ENCODE data around the gene CAPN1. TPM values are rescaled to one million over a fixed set of nuclear protein-coding genes. Genes with fewer than 3 reads are reported as not detected.

The CAPN1 gene
- total and polyA plus RNA-seq, 2 donors (not counting 1 experiment from before 2014, with no cell fraction given): 192 to 202 TPM

DNA sequence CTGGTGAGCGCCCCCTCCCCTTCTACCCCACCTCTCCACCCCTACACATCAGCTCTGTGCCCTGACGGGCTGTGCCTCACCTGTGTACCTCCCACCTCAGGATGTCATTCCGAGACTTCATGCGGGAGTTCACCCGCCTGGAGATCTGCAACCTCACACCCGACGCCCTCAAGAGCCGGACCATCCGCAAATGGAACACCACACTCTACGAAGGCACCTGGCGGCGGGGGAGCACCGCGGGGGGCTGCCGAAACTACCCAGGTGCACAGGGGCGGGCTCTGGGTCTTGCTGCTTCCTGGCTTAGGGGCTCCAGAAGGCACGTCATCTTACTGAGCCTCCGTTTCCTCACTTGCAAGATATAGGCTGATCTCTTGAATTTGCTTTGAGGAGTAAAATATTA lies 6.8 kb downstream of the CAPN1 start:
- Histone ChIP-seq H3K27me3 (replicated peaks in 1 of 4; ENCODE audit: control extremely low read depth in 1 of 4, control insufficient read depth in 3 of 4, insufficient read depth in 4 of 4, low read length in 3 of 4) (no peaks in the 10 kb centered on the region), H3K4me2 (replicated peaks; ENCODE audit: low read depth, low read length, poor library complexity, severe bottlenecking) (no peak overlapping the region), H3K79me2 (ENCODE audit: control insufficient read depth, insufficient read depth, low read length) (peaks cover 10% of the 10 kb centered on the region), H3K9ac (ENCODE audit: low read length) (no peak overlapping the region), H3K9me3 (ENCODE audit: control extremely low read depth in 1 of 3, control insufficient read depth in 2 of 3, insufficient read depth in 1 of 3, low read length in 2 of 3) (no peaks in the 10 kb centered on the region), H3K4me3 (ENCODE audit: control extremely low read depth in 1 of 5, extremely low read depth in 1 of 5, insufficient read depth in 1 of 5, low read depth in 2 of 5, low read length in 4 of 5) (no peak overlapping the region), H3K4me1 (ENCODE audit: control insufficient read depth in 2 of 2, insufficient read depth in 2 of 2, low read length in 2 of 2) (peaks cover 0 to under 1% of the 10 kb centered on the region in 2 donors), H3K27ac (ENCODE audit: low read length in 2 of 2) (no peak overlapping the region), H3K36me3 (replicated peaks in 1 of 2; ENCODE audit: control extremely low read depth in 1 of 2, control insufficient read depth in 1 of 2, extremely low read depth in 1 of 2, insufficient read depth in 2 of 2, low read length in 1 of 2) (peaks cover 1 to 42% of the 10 kb centered on the region in 2 experiments), H4K20me1 (ENCODE audit: control insufficient read depth, insufficient read depth, low read length, poor library complexity, severe bottlenecking) (peaks cover 5% of the 10 kb centered on the region), H2AFZ (ENCODE audit: insufficient read depth, low read depth, low read length, poor library complexity, severe bottlenecking) (no peak overlapping the region)
- ChIA-PET CTCF (interaction anchor here (1.7 kb wide), 1 partner anchor 8 kb away, joined by 4 read pairs; no protein-coding TSS in a partner anchor), POLR2A (no interaction called here)
- TF ChIP-seq, protein P1, sequence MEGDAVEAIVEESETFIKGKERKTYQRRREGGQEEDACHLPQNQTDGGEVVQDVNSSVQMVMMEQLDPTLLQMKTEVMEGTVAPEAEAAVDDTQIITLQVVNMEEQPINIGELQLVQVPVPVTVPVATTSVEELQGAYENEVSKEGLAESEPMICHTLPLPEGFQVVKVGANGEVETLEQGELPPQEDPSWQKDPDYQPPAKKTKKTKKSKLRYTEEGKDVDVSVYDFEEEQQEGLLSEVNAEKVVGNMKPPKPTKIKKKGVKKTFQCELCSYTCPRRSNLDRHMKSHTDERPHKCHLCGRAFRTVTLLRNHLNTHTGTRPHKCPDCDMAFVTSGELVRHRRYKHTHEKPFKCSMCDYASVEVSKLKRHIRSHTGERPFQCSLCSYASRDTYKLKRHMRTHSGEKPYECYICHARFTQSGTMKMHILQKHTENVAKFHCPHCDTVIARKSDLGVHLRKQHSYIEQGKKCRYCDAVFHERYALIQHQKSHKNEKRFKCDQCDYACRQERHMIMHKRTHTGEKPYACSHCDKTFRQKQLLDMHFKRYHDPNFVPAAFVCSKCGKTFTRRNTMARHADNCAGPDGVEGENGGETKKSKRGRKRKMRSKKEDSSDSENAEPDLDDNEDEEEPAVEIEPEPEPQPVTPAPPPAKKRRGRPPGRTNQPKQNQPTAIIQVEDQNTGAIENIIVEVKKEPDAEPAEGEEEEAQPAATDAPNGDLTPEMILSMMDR (IDR thresholded peaks at IDR 0.05): no peak
- no peak for TF ChIP-seq EZH2 (IDR thresholded peaks at IDR 0.05; ENCODE audit: borderline replicate concordance, insufficient read depth, low read depth, low read length, poor library complexity, severe bottlenecking)
- intact Hi-C loops (cut with micrococcal nuclease): no loop called here
- WGBS (ENCODE audit: insufficient coverage): 98% methylated on average over 16 of the region's 18 CpGs
- DNase-seq: no peak
- H3K27ac Mint-ChIP-seq: no peak overlapping the region
- ATAC-seq (ENCODE audit: low read depth): no peak
- H3K4me3 Mint-ChIP-seq: no peak overlapping the region
- H3K27me3 Mint-ChIP-seq: no peaks in the 10 kb centered on the region
- H3K4me1 Mint-ChIP-seq: peaks cover 12% of the 10 kb centered on the region
- H3K9me3 Mint-ChIP-seq (ENCODE audit: insufficient read depth): no peaks in the 10 kb centered on the region

DNA sequence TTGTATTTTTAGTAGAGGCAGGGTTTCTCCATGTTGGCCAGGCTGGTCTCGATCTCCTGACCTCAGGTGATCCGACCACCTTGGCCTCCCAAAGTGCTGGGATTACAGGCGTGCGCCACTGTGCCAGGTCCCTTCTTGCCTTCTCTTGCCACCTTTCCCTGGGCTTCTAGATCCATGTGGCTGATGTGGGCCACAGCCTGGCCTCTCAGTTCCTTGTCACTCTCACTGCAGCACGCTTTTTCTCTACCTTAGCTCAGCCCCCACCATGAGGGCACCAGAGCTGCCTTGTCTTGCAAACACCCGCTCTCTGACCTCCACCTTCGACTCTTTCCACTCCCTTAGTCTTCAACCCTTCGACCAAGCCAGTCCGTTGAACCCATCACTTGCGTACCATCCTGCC lies 7.5 kb downstream of the CAPN1 start:
- Mint-ChIP-seq H3K4me3 (no peak overlapping the region), H3K27ac (no peak overlapping the region), H3K27me3 (no peaks in the 10 kb centered on the region), H3K4me1 (peaks cover 9% of the 10 kb centered on the region), H3K9me3 (ENCODE audit: insufficient read depth) (no peaks in the 10 kb centered on the region)
- Histone ChIP-seq H3K4me1 (ENCODE audit: control insufficient read depth in 2 of 2, insufficient read depth in 2 of 2, low read length in 2 of 2) (no peaks in the 10 kb centered on the region), H3K4me3 (ENCODE audit: control extremely low read depth in 1 of 5, extremely low read depth in 1 of 5, insufficient read depth in 1 of 5, low read depth in 2 of 5, low read length in 4 of 5) (no peak overlapping the region), H3K4me2 (replicated peaks; ENCODE audit: low read depth, low read length, poor library complexity, severe bottlenecking) (no peak overlapping the region), H3K9ac (ENCODE audit: low read length) (no peak overlapping the region), H3K9me3 (ENCODE audit: control extremely low read depth in 1 of 3, control insufficient read depth in 2 of 3, insufficient read depth in 1 of 3, low read length in 2 of 3) (no peaks in the 10 kb centered on the region), H3K27me3 (replicated peaks in 1 of 4; ENCODE audit: control extremely low read depth in 1 of 4, control insufficient read depth in 3 of 4, insufficient read depth in 4 of 4, low read length in 3 of 4) (no peaks in the 10 kb centered on the region), H3K79me2 (ENCODE audit: control insufficient read depth, insufficient read depth, low read length) (peaks cover 4% of the 10 kb centered on the region), H4K20me1 (ENCODE audit: control insufficient read depth, insufficient read depth, low read length, poor library complexity, severe bottlenecking) (no peaks in the 10 kb centered on the region), H3K36me3 (replicated peaks in 1 of 2; ENCODE audit: control extremely low read depth in 1 of 2, control insufficient read depth in 1 of 2, extremely low read depth in 1 of 2, insufficient read depth in 2 of 2, low read length in 1 of 2) (peaks cover 1 to 45% of the 10 kb centered on the region in 2 experiments), H3K27ac (ENCODE audit: low read length in 2 of 2) (no peak overlapping the region), H2AFZ (ENCODE audit: insufficient read depth, low read depth, low read length, poor library complexity, severe bottlenecking) (no peak overlapping the region)
- ATAC-seq (ENCODE audit: low read depth): no peak
- 89% methylated on average over 10 of the region's 10 CpGs for WGBS (ENCODE audit: insufficient coverage)
- no peak for TF ChIP-seq EZH2 (IDR thresholded peaks at IDR 0.05; ENCODE audit: borderline replicate concordance, insufficient read depth, low read depth, low read length, poor library complexity, severe bottlenecking)
- TF ChIP-seq, protein P1 (IDR thresholded peaks at IDR 0.05): no peak
- DNase-seq: no peak
- ChIA-PET CTCF (interaction anchor here (1.2 to 1.7 kb wide), 2 partner anchors 9 kb away, joined by 3 to 4 read pairs; no protein-coding TSS in a partner anchor), POLR2A (no interaction called here)
- intact Hi-C loops (cut with micrococcal nuclease): no loop called here
